ENCODE results near the gene PCDHB3. TPM values are rescaled to one million over a fixed set of nuclear protein-coding genes. Genes with fewer than 3 reads are reported as not detected.
"Not testable (repeated sequence)": the region's sequence is repeated elsewhere in the genome, so short reads cannot be mapped to it uniquely, and the experiment has no call there.

The PCDHB3 gene
- total RNA-seq, 4 donors from 2014 or later = 1.0 to 6.9 (median 2.8) TPM

DNA sequence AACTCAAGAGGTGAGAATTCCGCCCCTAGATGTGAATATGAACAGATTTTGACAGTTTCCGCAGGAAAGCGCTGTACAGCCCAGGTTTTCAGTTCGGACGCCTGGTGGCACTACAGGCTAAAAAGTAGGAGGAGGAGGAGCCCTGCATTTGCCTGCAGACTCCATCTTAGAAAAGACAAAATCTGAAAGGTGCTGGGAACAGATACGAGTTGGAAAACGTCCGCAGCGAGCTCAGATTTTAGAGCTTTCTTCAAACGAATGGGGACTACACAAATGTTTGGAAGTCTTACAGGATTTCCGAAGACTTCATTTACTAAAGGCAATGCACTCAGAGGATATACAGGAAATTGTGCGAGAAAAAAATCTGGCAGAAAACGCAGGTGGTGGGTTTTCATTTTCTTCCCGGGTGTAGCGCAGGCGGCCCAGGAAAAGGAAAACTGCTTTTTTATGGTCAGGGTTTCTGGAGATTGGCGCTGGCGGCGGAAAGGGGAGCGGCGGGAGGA is 15.7 kb upstream of the PCDHB3 start:
- no peaks in the 10 kb centered on the region for H3K36me3 ChIP-seq
- H3K4me3 ChIP-seq = peak overlapping the region; percentile 22 to 38
- H3K27me3 ChIP-seq = no peaks in the 10 kb centered on the region
- intact Hi-C loops (cut with DNase I; ENCODE audit: low total_unique reads) = no loop called here
- no peak for TF ChIP-seq POLR2A (IDR thresholded peaks at IDR 0.05)
- TF ChIP-seq, protein P1, sequence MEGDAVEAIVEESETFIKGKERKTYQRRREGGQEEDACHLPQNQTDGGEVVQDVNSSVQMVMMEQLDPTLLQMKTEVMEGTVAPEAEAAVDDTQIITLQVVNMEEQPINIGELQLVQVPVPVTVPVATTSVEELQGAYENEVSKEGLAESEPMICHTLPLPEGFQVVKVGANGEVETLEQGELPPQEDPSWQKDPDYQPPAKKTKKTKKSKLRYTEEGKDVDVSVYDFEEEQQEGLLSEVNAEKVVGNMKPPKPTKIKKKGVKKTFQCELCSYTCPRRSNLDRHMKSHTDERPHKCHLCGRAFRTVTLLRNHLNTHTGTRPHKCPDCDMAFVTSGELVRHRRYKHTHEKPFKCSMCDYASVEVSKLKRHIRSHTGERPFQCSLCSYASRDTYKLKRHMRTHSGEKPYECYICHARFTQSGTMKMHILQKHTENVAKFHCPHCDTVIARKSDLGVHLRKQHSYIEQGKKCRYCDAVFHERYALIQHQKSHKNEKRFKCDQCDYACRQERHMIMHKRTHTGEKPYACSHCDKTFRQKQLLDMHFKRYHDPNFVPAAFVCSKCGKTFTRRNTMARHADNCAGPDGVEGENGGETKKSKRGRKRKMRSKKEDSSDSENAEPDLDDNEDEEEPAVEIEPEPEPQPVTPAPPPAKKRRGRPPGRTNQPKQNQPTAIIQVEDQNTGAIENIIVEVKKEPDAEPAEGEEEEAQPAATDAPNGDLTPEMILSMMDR (IDR thresholded peaks at IDR 0.05) = peak; percentile 46 to 53 (median 48)
- no peaks in the 10 kb centered on the region for H3K4me1 ChIP-seq
- H3K9me3 ChIP-seq = peaks cover 0 to 8% of the 10 kb centered on the region in 2 donors
- DNase-seq = peak; percentile 39 to 56
- peak overlapping the region; percentile 66 to 73 for H3K27ac ChIP-seq

DNA sequence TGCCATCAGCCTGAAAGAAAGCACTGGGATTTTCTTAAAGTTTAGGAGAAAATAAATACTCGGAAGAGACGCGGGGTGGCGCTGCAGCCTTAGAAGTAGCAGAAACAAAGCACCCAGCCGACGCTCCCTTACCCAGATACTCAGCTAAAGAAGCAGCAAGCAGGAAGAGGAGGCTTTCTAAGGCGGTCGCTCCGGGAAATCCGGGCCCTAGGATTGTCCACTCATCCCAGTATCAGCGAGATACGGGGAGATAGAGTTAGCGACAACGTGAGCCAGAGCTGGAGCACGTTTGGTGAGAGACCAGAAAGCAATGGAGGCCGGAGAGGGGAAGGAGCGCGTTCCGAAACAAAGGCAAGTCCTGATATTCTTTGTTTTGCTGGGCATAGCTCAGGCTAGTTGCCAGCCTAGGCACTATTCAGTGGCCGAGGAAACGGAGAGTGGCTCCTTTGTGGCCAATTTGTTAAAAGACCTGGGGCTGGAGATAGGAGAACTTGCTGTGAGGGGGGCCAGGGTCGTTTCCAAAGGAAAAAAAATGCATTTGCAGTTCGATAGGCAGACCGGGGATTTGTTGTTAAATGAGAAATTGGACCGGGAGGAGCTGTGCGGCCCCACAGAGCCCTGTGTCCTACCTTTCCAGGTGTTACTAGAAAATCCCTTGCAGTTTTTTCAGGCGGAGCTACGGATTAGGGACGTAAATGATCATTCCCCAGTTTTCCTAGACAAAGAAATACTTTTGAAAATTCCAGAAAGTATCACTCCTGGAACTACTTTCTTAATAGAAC is 5.6 kb upstream of the PCDHB3 start, which contains the start of gene PCDHB2:
PCDHB2 (plus strand) TSS at position 135 of the 782 bp plus-strand sequence; CDS start at position 311, 176 bp downstream.
- no peaks in the 10 kb centered on the region for H3K4me1 ChIP-seq
- intact Hi-C loops (cut with DNase I; ENCODE audit: low total_unique reads) = no loop called here
- no peak for TF ChIP-seq POLR2A (IDR thresholded peaks at IDR 0.05)
- TF ChIP-seq, protein P1 (IDR thresholded peaks at IDR 0.05) = peak in 1 of 4 experiments; percentile 9
- DNase-seq = no peak
- no peaks in the 10 kb centered on the region for H3K27me3 ChIP-seq
- peaks cover 0 to 31% of the 10 kb centered on the region in 2 donors for H3K9me3 ChIP-seq
- peak within 1 kb of the TSS in 1 of 2 donors; percentile 14 for H3K4me3 ChIP-seq
- H3K27ac ChIP-seq = no peak within 1 kb of the TSS
- no peaks in the 10 kb centered on the region for H3K36me3 ChIP-seq

GRCh38 chr5:141095263-141095641 is 5.0 kb upstream of the PCDHB3 start:
- no peak for DNase-seq
- Histone ChIP-seq H3K27ac (no peak overlapping the region), H3K9me3 (peaks cover 0 to 35% of the 10 kb centered on the region in 2 donors), H3K4me1 (no peaks in the 10 kb centered on the region), H3K36me3 (no peaks in the 10 kb centered on the region), H3K4me3 (no peak overlapping the region), H3K27me3 (no peaks in the 10 kb centered on the region)
- TF ChIP-seq, protein P1 (IDR thresholded peaks at IDR 0.05) = no peak
- TF ChIP-seq POLR2A (IDR thresholded peaks at IDR 0.05) = no peak
- intact Hi-C loops (cut with DNase I; ENCODE audit: low total_unique reads) = no loop called here

GRCh38 chr5:141096181-141096580 is 4.1 kb upstream of the PCDHB3 start:
- DNase-seq; H3K36me3 ChIP-seq; H3K4me3 ChIP-seq; H3K27me3 ChIP-seq; H3K27ac ChIP-seq; H3K4me1 ChIP-seq; intact Hi-C loops (cut with DNase I; ENCODE audit: low total_unique reads): not testable (repeated sequence)
- peaks cover 0 to 40% of the 10 kb centered on the region in 2 donors for H3K9me3 ChIP-seq

DNA sequence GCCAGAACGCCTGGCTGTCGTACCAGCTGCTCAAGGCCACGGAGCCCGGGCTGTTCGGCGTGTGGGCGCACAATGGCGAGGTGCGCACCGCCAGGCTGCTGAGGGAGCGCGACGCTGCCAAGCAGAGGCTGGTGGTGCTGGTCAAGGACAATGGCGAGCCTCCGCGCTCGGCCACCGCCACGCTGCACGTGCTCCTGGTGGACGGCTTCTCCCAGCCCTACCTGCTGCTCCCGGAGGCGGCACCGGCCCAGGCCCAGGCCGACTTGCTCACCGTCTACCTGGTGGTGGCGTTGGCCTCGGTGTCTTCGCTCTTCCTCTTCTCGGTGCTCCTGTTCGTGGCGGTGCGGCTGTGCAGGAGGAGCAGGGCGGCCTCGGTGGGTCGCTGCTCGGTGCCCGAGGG is 3.7 kb upstream of the PCDHB3 start:
- H3K27ac ChIP-seq; DNase-seq; H3K36me3 ChIP-seq; H3K4me1 ChIP-seq; H3K27me3 ChIP-seq; H3K4me3 ChIP-seq; intact Hi-C loops (cut with DNase I; ENCODE audit: low total_unique reads): not testable (repeated sequence)
- peaks cover 0 to 44% of the 10 kb centered on the region in 2 donors for H3K9me3 ChIP-seq

GRCh38 chr5:141101059-141101458 is 786 bp downstream of the PCDHB3 start:
- no peaks in the 10 kb centered on the region for H3K36me3 ChIP-seq
- DNase-seq = no peak
- intact Hi-C loops (cut with DNase I; ENCODE audit: low total_unique reads) = no loop called here
- peak overlapping the region in 1 of 2 donors; percentile 4 for H3K4me3 ChIP-seq
- H3K9me3 ChIP-seq = peaks cover 0 to 27% of the 10 kb centered on the region in 2 donors
- H3K27me3 ChIP-seq = no peaks in the 10 kb centered on the region
- no peaks in the 10 kb centered on the region for H3K4me1 ChIP-seq
- TF ChIP-seq POLR2A (IDR thresholded peaks at IDR 0.05) = no peak
- TF ChIP-seq, protein P1 (IDR thresholded peaks at IDR 0.05) = no peak
- no peak overlapping the region for H3K27ac ChIP-seq

DNA sequence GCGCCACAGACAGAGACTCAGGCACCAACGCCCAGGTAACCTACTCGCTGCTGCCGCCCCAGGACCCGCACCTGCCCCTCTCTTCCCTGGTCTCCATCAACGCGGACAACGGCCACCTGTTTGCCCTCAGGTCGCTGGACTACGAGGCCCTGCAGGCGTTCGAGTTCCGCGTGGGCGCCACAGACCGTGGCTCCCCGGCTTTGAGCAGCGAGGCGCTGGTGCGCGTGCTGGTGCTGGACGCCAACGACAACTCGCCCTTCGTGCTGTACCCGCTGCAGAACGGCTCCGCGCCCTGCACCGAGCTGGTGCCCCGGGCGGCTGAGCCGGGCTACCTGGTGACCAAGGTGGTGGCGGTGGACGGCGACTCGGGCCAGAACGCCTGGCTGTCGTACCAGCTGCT is 1.8 kb downstream of the PCDHB3 start:
- H3K27me3 ChIP-seq; intact Hi-C loops (cut with DNase I; ENCODE audit: low total_unique reads); H3K4me3 ChIP-seq; DNase-seq; H3K4me1 ChIP-seq; H3K27ac ChIP-seq; H3K36me3 ChIP-seq: not testable (repeated sequence)
- peaks cover 0 to 26% of the 10 kb centered on the region in 2 donors for H3K9me3 ChIP-seq

- H3K4me1 ChIP-seq; H3K4me3 ChIP-seq; DNase-seq; H3K36me3 ChIP-seq; H3K27me3 ChIP-seq; H3K27ac ChIP-seq; intact Hi-C loops (cut with DNase I; ENCODE audit: low total_unique reads): not testable (repeated sequence)
- peaks cover 0 to 22% of the 10 kb centered on the region in 2 donors for H3K9me3 ChIP-seq
Measured at GRCh38 chr5:141102471-141102870, 2.2 kb downstream of the PCDHB3 start.

All from uterus (tissue), 4 donors.